ENCODE measurements around the gene AFF3. TPM values are rescaled to one million over a fixed set of nuclear protein-coding genes. Genes with fewer than 3 reads are reported as not detected.

The AFF3 gene
- total RNA-seq, 3 donors from 2014 or later: 4.2 to 56.6 (median 5.2) TPM

DNA sequence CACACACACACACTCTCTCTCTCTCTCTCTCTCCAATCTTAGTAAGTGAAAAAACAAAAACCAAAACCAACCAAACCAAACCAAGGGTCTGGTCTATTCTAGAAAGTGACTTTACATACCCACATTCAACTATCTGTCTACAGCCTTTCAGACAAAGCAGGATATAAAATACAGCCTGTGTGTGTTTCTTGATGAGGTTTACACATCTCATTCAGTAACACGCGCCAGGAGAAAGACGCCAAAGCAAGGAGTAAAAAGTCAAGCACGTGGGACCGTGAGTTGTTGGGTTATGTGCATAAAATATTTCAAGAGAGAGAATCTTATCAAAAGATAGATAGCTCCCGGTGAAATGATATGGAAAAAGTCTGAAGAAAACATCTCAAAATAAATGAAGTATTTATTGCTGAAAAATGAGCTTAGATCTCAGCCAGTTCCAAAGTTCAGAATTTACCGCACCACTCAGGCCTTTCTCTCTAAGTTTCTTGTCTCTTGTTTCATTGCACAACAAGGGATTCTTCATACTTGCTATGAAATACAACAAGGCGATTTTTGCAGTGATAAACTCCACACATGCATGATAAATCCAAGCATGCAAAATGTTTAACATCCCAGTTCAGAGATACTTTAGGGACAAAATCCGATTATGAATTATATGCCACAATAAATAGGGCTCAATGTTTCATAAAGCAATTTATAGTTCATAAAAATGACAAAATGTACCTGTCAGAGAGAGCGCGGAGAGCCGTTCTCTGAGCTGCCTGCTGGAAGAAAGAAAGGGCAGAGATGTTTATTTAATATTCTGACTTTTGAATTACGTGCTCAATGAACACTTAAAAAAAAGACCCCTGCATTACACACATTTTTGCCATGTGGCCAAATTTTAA lies 493.2 kb downstream of the AFF3 start:
- DNase-seq (no peak), ATAC-seq (no peak)
- intact Hi-C loops (cut with DNase I, micrococcal nuclease): no loop called here
- Histone ChIP-seq H3K36me3 (ENCODE audit: low read depth) (no peaks in the 10 kb centered on the region), H3K9me3 (no peaks in the 10 kb centered on the region), H3K4me3 (no peak overlapping the region), H3K4me1 (ENCODE audit: low read depth) (no peaks in the 10 kb centered on the region)
- TF ChIP-seq, protein P1, sequence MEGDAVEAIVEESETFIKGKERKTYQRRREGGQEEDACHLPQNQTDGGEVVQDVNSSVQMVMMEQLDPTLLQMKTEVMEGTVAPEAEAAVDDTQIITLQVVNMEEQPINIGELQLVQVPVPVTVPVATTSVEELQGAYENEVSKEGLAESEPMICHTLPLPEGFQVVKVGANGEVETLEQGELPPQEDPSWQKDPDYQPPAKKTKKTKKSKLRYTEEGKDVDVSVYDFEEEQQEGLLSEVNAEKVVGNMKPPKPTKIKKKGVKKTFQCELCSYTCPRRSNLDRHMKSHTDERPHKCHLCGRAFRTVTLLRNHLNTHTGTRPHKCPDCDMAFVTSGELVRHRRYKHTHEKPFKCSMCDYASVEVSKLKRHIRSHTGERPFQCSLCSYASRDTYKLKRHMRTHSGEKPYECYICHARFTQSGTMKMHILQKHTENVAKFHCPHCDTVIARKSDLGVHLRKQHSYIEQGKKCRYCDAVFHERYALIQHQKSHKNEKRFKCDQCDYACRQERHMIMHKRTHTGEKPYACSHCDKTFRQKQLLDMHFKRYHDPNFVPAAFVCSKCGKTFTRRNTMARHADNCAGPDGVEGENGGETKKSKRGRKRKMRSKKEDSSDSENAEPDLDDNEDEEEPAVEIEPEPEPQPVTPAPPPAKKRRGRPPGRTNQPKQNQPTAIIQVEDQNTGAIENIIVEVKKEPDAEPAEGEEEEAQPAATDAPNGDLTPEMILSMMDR (IDR thresholded peaks at IDR 0.05): no peak

DNA sequence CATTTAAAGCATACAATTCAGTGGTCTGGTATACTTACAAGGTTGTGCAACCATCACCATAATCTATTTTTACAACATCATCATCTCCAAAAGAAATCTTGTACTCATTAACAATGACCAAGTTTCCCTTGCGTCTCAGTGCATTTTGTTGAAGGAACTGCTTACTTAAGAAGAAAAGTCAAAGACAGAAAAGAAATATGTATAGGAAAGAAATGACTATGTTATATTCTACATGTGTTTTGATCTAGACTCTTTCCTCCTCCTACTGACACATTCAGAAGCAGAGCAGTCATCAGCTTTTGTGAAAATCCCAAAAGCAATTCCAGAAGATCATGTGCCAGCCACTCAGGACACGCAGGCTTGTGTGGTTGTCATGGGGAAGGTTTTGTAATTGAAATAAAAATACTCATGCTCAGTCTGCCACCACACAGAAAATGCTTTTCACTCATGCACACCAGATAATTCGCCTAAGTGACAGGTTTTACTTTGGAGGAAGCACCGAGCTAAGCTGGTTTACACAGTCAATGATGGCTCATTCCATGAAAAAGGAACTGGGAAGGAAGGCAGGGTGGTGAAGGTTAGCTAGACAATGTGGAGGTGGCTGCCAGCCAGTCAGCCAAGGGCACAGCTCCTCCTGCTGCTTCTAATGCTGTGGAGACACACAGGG lies 494.1 kb downstream of the AFF3 start:
- H3K36me3 ChIP-seq (ENCODE audit: low read depth): no peaks in the 10 kb centered on the region
- DNase-seq (no peak), ATAC-seq (no peak)
- no peaks in the 10 kb centered on the region for H3K9me3 ChIP-seq
- H3K4me1 ChIP-seq (ENCODE audit: low read depth): no peaks in the 10 kb centered on the region
- intact Hi-C loops (cut with DNase I, micrococcal nuclease): no loop called here
- no peak overlapping the region for H3K4me3 ChIP-seq
- TF ChIP-seq, protein P1 (IDR thresholded peaks at IDR 0.05): no peak

GRCh38 chr2:99645960-99646359 lies 496.4 kb downstream of the AFF3 start:
- TF ChIP-seq, protein P1 (IDR thresholded peaks at IDR 0.05): no peak
- no peaks in the 10 kb centered on the region for H3K9me3 ChIP-seq
- DNase-seq (no peak), ATAC-seq (no peak)
- no peak overlapping the region for H3K4me3 ChIP-seq
- H3K4me1 ChIP-seq (ENCODE audit: low read depth): no peaks in the 10 kb centered on the region
- H3K36me3 ChIP-seq (ENCODE audit: low read depth): no peaks in the 10 kb centered on the region
- intact Hi-C loops (cut with DNase I, micrococcal nuclease): no loop called here

- intact Hi-C loops (cut with DNase I, micrococcal nuclease): no loop called here
- no peak for DNase-seq
- ATAC-seq: no peak
- Histone ChIP-seq H3K4me3 (no peak overlapping the region), H3K36me3 (ENCODE audit: low read depth) (no peaks in the 10 kb centered on the region), H3K9me3 (no peaks in the 10 kb centered on the region), H3K4me1 (ENCODE audit: low read depth) (no peaks in the 10 kb centered on the region)
- TF ChIP-seq, protein P1 (IDR thresholded peaks at IDR 0.05): no peak
Observed at GRCh38 chr2:99644419-99644787, 498.0 kb downstream of the AFF3 start.

DNA sequence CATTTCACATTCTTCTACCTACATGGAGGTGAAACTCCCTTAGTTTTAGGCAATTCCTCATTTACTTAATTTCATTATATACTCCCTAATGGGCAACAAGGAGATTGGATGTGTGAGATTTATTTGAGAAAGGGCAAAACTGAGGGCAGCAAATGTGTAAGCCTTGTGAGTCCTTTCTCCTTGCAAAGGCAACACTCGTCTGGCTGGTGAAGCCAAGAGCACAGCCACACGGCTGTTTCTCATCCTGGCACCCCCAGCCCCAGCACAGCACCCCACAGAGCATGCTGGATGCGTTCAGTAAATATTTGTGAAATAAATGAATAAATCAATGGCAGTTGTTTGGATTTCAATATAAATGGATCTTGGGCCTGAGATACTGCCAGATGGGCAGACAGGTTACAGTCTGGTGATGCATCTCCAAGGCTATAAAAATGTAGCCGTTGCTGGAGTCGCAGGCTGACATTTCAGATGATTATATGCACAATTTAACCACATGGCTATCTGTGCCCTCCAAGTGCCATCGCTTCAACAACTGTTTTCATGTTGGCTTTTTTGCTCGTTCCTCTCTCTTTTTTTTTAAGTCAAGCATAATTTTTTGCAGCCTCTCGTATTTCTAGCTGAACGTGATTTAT lies 498.5 kb downstream of the AFF3 start:
- Histone ChIP-seq H3K36me3 (ENCODE audit: low read depth) (no peaks in the 10 kb centered on the region), H3K4me3 (no peak overlapping the region), H3K4me1 (ENCODE audit: low read depth) (no peaks in the 10 kb centered on the region), H3K9me3 (no peaks in the 10 kb centered on the region)
- TF ChIP-seq, protein P1 (IDR thresholded peaks at IDR 0.05): no peak
- intact Hi-C loops (cut with DNase I, micrococcal nuclease): no loop called here
- DNase-seq (no peak), ATAC-seq (no peak)
